A549 (cell line): ENCODE data around the gene SPCS3. TPM values are rescaled to one million over a fixed set of nuclear protein-coding genes. Genes with fewer than 3 reads are reported as not detected.

Source experiments
- ATAC-seq, 2 experiments: fragments of 200-7000 bp in 1 of 2; fragments of >200 bp in 1 of 2; cut with Nextera tagmentation in 1 of 2; cut with Tn5 transposase in 1 of 2; 3 replicates each; pipeline versions ENCODE4 v1.8.0 to v1.9.1; 2018 to 2020; ENCODE audit warnings: mild to moderate bottlenecking in 1 of 2, moderate library complexity in 1 of 2
- CTCF ChIA-PET: fragments of 300-600 bp; sonication (Branson Sonifier 250); formaldehyde crosslinking; extraction: SDS; loops from one replicate; lab custom pipeline; 2021; ENCODE audit warnings: antibody characterized with exemption, inconsistent platforms; lab: Yijun Ruan, JAX
- POLR2A ChIA-PET: fragments of 350-600 bp; formaldehyde crosslinking; extraction: SDS; loops from one replicate; lab custom pipeline; 2021; ENCODE audit warnings: antibody characterized with exemption, inconsistent platforms; lab: Yijun Ruan, JAX
- DNase-seq, 2 experiments: peaks; one replicate each; pipeline versions ENCODE4 v3.0.0 to v3.0.0-alpha.2; 2011 to 2016; ENCODE audit warnings: low read depth in 1 of 2, low spot score in 1 of 2
- FAIRE-seq: peaks from 2 replicates; lab custom pipeline; 2011; peaks lifted over from hg19 to GRCh38; lab: Jason Lieb, UNC
- H3K27ac ChIP-seq, 2 experiments: fragments of >200 bp; sonication (Bioruptor Twin); formaldehyde crosslinking; 3 replicates each; pipeline ENCODE4 v1.5.1; 2016 to 2017
- H3K4me1 ChIP-seq: fragments of >200 bp; sonication (Bioruptor Twin); formaldehyde crosslinking; 3 replicates; pipeline ENCODE4 v1.6.1; 2016
- H3K4me2 ChIP-seq: fragments of >200 bp; sonication (Bioruptor Twin); formaldehyde crosslinking; 3 replicates; pipeline ENCODE4 v1.6.1; 2016
- H3K4me3 ChIP-seq: fragments of >200 bp; sonication (Bioruptor Twin); formaldehyde crosslinking; 3 replicates; pipeline ENCODE4 v1.5.1; 2016
- H3K9me3 ChIP-seq: fragments of >200 bp; sonication (Bioruptor Twin); formaldehyde crosslinking; 3 replicates; pipeline ENCODE4 v1.6.1; 2016
- CBX2 ChIP-seq: fragments of 200-600 bp; sonication (generic); IDR thresholded peaks from 2 replicates; pipeline ENCODE4 v1.6.1; 2016; ENCODE audit warnings: low read depth, mild to moderate bottlenecking, borderline replicate concordance
- CBX8 ChIP-seq: fragments of 200-600 bp; sonication (generic); IDR thresholded peaks from 2 replicates; pipeline ENCODE4 v1.6.1; 2016
- CEBPB ChIP-seq, 2 experiments: fragments of >200 bp in 1 of 2; sonication (Bioruptor Twin) in 1 of 2; formaldehyde crosslinking in 1 of 2; IDR thresholded peaks; 2 replicates each; pipeline ENCODE4 v1.6.1; 2012 to 2016
- CHD4 ChIP-seq: fragments of 200-600 bp; sonication (generic); IDR thresholded peaks from 2 replicates; pipeline ENCODE4 v1.6.1; 2016; ENCODE audit warnings: antibody characterized with exemption, mild to moderate bottlenecking, borderline replicate concordance
- EHF ChIP-seq: fragments of 250-450 bp; sonication (Bioruptor Pico); IDR thresholded peaks from 2 replicates; pipeline ENCODE4 v1.5.0; 2020; ENCODE audit warnings: mild to moderate bottlenecking
- EP300 ChIP-seq, 2 experiments: fragments of >200 bp; sonication (Bioruptor Twin); formaldehyde crosslinking; IDR thresholded peaks; 2 replicates in 1 of 2; 3 replicates in 1 of 2; pipeline ENCODE4 v1.6.1; 2016 to 2017
- ESRRA ChIP-seq: fragments of 150-350 bp; IDR thresholded peaks from 2 replicates; pipeline ENCODE4 v1.6.1; 2014; ENCODE audit warnings: mild to moderate bottlenecking, low read length, borderline replicate concordance
- FOSL2 ChIP-seq, 2 experiments: fragments of 450-650 bp in 1 of 2; fragments of >200 bp in 1 of 2; sonication (Bioruptor Twin) in 1 of 2; formaldehyde crosslinking; IDR thresholded peaks; 2 replicates each; pipeline versions ENCODE4 v1.5.0 to v1.6.1; 2016 to 2020; ENCODE audit warnings: mild to moderate bottlenecking in 1 of 2, moderate library complexity in 1 of 2
- FOXS1 ChIP-seq: fragments of 250-450 bp; sonication (Bioruptor Pico); IDR thresholded peaks from 2 replicates; pipeline ENCODE4 v1.5.0; 2020; ENCODE audit warnings: mild to moderate bottlenecking, moderate library complexity
- GATA3 ChIP-seq: IDR thresholded peaks from 2 replicates; pipeline ENCODE4 v1.6.1; 2012; ENCODE audit warnings: borderline replicate concordance
- HOXB13 ChIP-seq: fragments of 250-450 bp; sonication (Bioruptor Pico); IDR thresholded peaks from 2 replicates; pipeline ENCODE4 v1.5.0; 2020; ENCODE audit warnings: low read depth, mild to moderate bottlenecking, moderate library complexity
- HOXB5 ChIP-seq: fragments of 250-450 bp; sonication (Bioruptor Pico); IDR thresholded peaks from 2 replicates; pipeline ENCODE4 v1.5.0; 2020; ENCODE audit warnings: mild to moderate bottlenecking, moderate library complexity
- JUN ChIP-seq, 2 experiments: fragments of >200 bp; sonication (Bioruptor Twin); formaldehyde crosslinking; IDR thresholded peaks; 2 replicates in 1 of 2; 3 replicates in 1 of 2; pipeline ENCODE4 v1.6.1; 2016 to 2017
- JUNB ChIP-seq: fragments of >200 bp; sonication (Bioruptor Twin); formaldehyde crosslinking; IDR thresholded peaks from 2 replicates; pipeline ENCODE4 v1.6.1; 2016
- KDM1A ChIP-seq: fragments of 200-600 bp; sonication (generic); IDR thresholded peaks from 2 replicates; pipeline ENCODE4 v1.6.1; 2016; ENCODE audit warnings: low read depth, mild to moderate bottlenecking
- KDM5A ChIP-seq: fragments of 200-600 bp; sonication (generic); IDR thresholded peaks from 2 replicates; pipeline ENCODE4 v1.6.1; 2016; ENCODE audit warnings: antibody characterized with exemption, mild to moderate bottlenecking
- MYC ChIP-seq: IDR thresholded peaks from 2 replicates; pipeline ENCODE4 v1.6.1; 2012; ENCODE audit warnings: mild to moderate bottlenecking, inconsistent platforms, low read length, improper control_type of control experiment, borderline replicate concordance
- NFE2L2 ChIP-seq: fragments of 150-350 bp; conservative IDR thresholded peaks from 2 replicates; pipeline ENCODE4 v1.6.1; 2014; ENCODE audit warnings: low read length
- PHF8 ChIP-seq: fragments of 200-600 bp; sonication (generic); IDR thresholded peaks from 2 replicates; pipeline ENCODE4 v1.6.1; 2016; ENCODE audit warnings: low read depth, mild to moderate bottlenecking, antibody characterized with exemption, moderate library complexity, borderline replicate concordance
- POLR2AphosphoS2 ChIP-seq: conservative IDR thresholded peaks from 2 replicates; pipeline ENCODE4 v1.6.1; 2012; ENCODE audit warnings: low read length, improper control_type of control experiment, inconsistent platforms
- RAD21 ChIP-seq, 2 experiments: fragments of >200 bp in 1 of 2; sonication (Bioruptor Twin) in 1 of 2; formaldehyde crosslinking in 1 of 2; IDR thresholded peaks in 1 of 2; conservative IDR thresholded peaks in 1 of 2; 2 replicates in 1 of 2; 3 replicates in 1 of 2; pipeline ENCODE4 v1.6.1; 2012 to 2018; ENCODE audit warnings: inconsistent platforms in 1 of 2
- RCOR1 ChIP-seq: fragments of 150-350 bp; IDR thresholded peaks from 2 replicates; pipeline ENCODE4 v1.6.1; 2014; ENCODE audit warnings: antibody characterized with exemption, low read length, low read depth
- RFX5 ChIP-seq: fragments of 450-650 bp; IDR thresholded peaks from 2 replicates; pipeline ENCODE4 v1.7.1; 2014; ENCODE audit warnings: antibody characterized with exemption, mild to moderate bottlenecking, moderate library complexity
- SMC3 ChIP-seq: fragments of >200 bp; sonication (Bioruptor Twin); formaldehyde crosslinking; IDR thresholded peaks from 3 replicates; pipeline ENCODE4 v1.6.1; 2018; ENCODE audit warnings: inconsistent platforms
- SREBF2 ChIP-seq: fragments of 450-650 bp; IDR thresholded peaks from 2 replicates; pipeline ENCODE4 v1.6.1; 2014; ENCODE audit warnings: mild to moderate bottlenecking, moderate library complexity
- TFCP2L1 ChIP-seq: fragments of 250-450 bp; sonication (Bioruptor Pico); IDR thresholded peaks from 2 replicates; pipeline ENCODE4 v1.5.0; 2021; ENCODE audit warnings: mild to moderate bottlenecking
- ZFP36 ChIP-seq: fragments of 450-650 bp; IDR thresholded peaks from 2 replicates; pipeline ENCODE4 v1.6.1; 2014; ENCODE audit warnings: borderline replicate concordance; ENCODE audit not compliant: partially characterized antibody
- ZSCAN20 ChIP-seq: fragments of 250-450 bp; sonication (Bioruptor Pico); IDR thresholded peaks from 2 replicates; pipeline ENCODE4 v1.8.0; 2022; ENCODE audit warnings: mild to moderate bottlenecking, moderate library complexity
- WGBS: methylation state at CpG from one replicate; pipeline ENCODE4 v1.1.6; 2017; ENCODE audit errors: missing lambda C conversion rate; 5-methylcytosine and 5-hydroxymethylcytosine counted together
- polyA plus RNA-seq, 4 experiments: library from polyadenylated mRNA; depleted of rRNA in 3 of 4; stranded (reverse); fragments of >200 nt; fragmentation: RNase III in 1 of 4; extraction: RNeasy Plus Mini Kit Qiagen cat#74134 plus additional on column Dnase treatment in 1 of 4; gene quantifications; 2 replicates in 3 of 4; 3 replicates in 1 of 4; pipeline ENCODE4 v1.2.3, GENCODE V29; 2011 to 2017
- TF ChIP-seq, protein P1 (sequence below): IDR thresholded peaks from 2 replicates; pipeline ENCODE4 v1.6.1; 2012; ENCODE audit warnings: low read depth, borderline replicate concordance
- TF ChIP-seq, protein P2 (sequence below): fragments of 150-350 bp; IDR thresholded peaks from 2 replicates; pipeline ENCODE4 v1.6.1; 2014; ENCODE audit warnings: low read depth, mild to moderate bottlenecking, low read length
- TF ChIP-seq, protein P3 (sequence below): fragments of 200-600 bp; sonication (generic); IDR thresholded peaks from 2 replicates; pipeline ENCODE4 v1.6.1; 2016; ENCODE audit warnings: antibody characterized with exemption, mild to moderate bottlenecking, moderate library complexity
- TF ChIP-seq, protein P4 (sequence below): IDR thresholded peaks from 2 replicates; pipeline ENCODE4 v1.6.1; 2012
- TF ChIP-seq, protein P5 (sequence below): IDR thresholded peaks from 2 replicates; pipeline ENCODE4 v1.6.1; 2012

SPCS3 gene
- polyA plus RNA-seq, 2 of the 4 experiments (the other 2 are of a cell fraction) = 33.2 to 44.5 TPM

DNA sequence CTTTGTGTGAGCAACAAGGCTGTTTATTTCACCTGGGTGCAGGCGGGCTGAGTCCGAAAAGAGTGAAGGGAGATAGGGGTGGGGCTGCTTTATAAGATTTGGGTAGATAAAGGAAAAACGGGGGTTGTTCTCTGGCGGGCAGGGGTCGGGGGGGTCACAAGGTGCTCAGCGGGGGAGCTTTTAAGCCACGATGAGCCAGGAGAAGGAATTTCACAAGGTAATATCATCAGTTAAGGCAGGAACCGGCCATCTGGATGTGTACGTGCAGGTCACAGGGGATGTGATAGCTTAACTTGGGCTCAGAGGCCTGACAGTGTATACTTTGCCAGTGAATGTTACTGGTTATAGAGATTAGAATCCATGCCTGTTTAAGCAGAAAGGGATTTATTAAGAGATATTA is 19.7 kb upstream of the SPCS3 start:
- no peak overlapping the region for H3K4me3 ChIP-seq
- CTCF ChIA-PET = interaction anchor here (1.0 kb wide), 1 partner anchor 176 kb away, joined by 3 read pairs; no protein-coding TSS in a partner anchor
- no peaks in the 10 kb centered on the region for H3K9me3 ChIP-seq
- no peak overlapping the region for H3K27ac ChIP-seq
- ATAC-seq = no peak
- TF ChIP-seq, protein P1, sequence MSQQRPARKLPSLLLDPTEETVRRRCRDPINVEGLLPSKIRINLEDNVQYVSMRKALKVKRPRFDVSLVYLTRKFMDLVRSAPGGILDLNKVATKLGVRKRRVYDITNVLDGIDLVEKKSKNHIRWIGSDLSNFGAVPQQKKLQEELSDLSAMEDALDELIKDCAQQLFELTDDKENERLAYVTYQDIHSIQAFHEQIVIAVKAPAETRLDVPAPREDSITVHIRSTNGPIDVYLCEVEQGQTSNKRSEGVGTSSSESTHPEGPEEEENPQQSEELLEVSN = no peak
- TF ChIP-seq FOSL2 (IDR thresholded peaks at IDR 0.05) (no peak), FOSL2 (CRISPR knock-in tag; IDR thresholded peaks at IDR 0.05) (no peak), MYC (no peak), CBX2 (no peak), SMC3 (no peak), CHD4 (no peak), RAD21 (conservative IDR thresholded peaks at IDR 0.05 in 1 of 2, IDR thresholded peaks at IDR 0.05 in 1 of 2) (no peak), TFCP2L1 (CRISPR knock-in tag) (no peak), ESRRA (no peak), POLR2AphosphoS2 (no peak), HOXB13 (CRISPR knock-in tag) (no peak), ZFP36 (no peak), KDM5A (no peak), NFE2L2 (no peak), GATA3 (no peak), JUN (IDR thresholded peaks at IDR 0.05) (no peak), JUNB (no peak), CBX8 (no peak)
- TF ChIP-seq, protein P2, sequence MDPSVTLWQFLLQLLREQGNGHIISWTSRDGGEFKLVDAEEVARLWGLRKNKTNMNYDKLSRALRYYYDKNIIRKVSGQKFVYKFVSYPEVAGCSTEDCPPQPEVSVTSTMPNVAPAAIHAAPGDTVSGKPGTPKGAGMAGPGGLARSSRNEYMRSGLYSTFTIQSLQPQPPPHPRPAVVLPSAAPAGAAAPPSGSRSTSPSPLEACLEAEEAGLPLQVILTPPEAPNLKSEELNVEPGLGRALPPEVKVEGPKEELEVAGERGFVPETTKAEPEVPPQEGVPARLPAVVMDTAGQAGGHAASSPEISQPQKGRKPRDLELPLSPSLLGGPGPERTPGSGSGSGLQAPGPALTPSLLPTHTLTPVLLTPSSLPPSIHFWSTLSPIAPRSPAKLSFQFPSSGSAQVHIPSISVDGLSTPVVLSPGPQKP = no peak
- TF ChIP-seq, protein P3, sequence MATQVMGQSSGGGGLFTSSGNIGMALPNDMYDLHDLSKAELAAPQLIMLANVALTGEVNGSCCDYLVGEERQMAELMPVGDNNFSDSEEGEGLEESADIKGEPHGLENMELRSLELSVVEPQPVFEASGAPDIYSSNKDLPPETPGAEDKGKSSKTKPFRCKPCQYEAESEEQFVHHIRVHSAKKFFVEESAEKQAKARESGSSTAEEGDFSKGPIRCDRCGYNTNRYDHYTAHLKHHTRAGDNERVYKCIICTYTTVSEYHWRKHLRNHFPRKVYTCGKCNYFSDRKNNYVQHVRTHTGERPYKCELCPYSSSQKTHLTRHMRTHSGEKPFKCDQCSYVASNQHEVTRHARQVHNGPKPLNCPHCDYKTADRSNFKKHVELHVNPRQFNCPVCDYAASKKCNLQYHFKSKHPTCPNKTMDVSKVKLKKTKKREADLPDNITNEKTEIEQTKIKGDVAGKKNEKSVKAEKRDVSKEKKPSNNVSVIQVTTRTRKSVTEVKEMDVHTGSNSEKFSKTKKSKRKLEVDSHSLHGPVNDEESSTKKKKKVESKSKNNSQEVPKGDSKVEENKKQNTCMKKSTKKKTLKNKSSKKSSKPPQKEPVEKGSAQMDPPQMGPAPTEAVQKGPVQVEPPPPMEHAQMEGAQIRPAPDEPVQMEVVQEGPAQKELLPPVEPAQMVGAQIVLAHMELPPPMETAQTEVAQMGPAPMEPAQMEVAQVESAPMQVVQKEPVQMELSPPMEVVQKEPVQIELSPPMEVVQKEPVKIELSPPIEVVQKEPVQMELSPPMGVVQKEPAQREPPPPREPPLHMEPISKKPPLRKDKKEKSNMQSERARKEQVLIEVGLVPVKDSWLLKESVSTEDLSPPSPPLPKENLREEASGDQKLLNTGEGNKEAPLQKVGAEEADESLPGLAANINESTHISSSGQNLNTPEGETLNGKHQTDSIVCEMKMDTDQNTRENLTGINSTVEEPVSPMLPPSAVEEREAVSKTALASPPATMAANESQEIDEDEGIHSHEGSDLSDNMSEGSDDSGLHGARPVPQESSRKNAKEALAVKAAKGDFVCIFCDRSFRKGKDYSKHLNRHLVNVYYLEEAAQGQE = no peak
- POLR2A ChIA-PET = no interaction called here
- DNase-seq = no peak
- WGBS = 85% methylated on average over 9 of the region's 9 CpGs
- H3K4me1 ChIP-seq = peaks cover 15% of the 10 kb centered on the region
- FAIRE-seq = no peak
- no peak overlapping the region for H3K4me2 ChIP-seq

DNA sequence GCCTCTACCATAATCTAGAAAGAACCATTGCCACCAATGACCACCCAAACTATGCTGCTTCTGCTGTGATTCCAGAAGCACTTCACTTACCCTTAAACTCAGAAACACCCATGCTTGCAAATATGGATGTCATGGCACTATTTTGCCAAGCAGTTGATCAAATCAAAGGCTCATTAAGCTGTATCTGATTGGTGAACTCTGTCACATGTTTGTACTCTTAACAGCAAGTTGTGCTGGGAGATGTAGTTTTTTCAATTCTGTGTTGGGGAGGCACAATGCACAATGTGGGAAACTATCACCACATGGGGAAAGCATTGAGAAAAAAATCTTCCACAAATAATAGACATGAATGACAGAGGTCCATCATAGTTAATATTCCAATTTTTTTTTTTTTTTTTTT is 19.2 kb upstream of the SPCS3 start:
- Histone ChIP-seq H3K4me3 (no peak overlapping the region), H3K4me1 (peaks cover 15% of the 10 kb centered on the region), H3K27ac (no peak overlapping the region), H3K9me3 (no peaks in the 10 kb centered on the region)
- TF ChIP-seq RCOR1 = no peak
- TF ChIP-seq JUNB = no peak
- TF ChIP-seq HOXB13 (CRISPR knock-in tag) = no peak
- TF ChIP-seq FOXS1 (CRISPR knock-in tag) = no peak
- no peak for TF ChIP-seq CEBPB (IDR thresholded peaks at IDR 0.05)
- TF ChIP-seq, protein P1 = no peak
- no peak for TF ChIP-seq HOXB5 (CRISPR knock-in tag)
- no peak for TF ChIP-seq SMC3
- TF ChIP-seq KDM1A = no peak
- TF ChIP-seq, protein P4, sequence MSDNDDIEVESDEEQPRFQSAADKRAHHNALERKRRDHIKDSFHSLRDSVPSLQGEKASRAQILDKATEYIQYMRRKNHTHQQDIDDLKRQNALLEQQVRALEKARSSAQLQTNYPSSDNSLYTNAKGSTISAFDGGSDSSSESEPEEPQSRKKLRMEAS = no peak
- TF ChIP-seq SREBF2 = no peak
- TF ChIP-seq ZSCAN20 (CRISPR knock-in tag) = no peak
- TF ChIP-seq EP300 (IDR thresholded peaks at IDR 0.05) = no peak
- TF ChIP-seq, protein P5, sequence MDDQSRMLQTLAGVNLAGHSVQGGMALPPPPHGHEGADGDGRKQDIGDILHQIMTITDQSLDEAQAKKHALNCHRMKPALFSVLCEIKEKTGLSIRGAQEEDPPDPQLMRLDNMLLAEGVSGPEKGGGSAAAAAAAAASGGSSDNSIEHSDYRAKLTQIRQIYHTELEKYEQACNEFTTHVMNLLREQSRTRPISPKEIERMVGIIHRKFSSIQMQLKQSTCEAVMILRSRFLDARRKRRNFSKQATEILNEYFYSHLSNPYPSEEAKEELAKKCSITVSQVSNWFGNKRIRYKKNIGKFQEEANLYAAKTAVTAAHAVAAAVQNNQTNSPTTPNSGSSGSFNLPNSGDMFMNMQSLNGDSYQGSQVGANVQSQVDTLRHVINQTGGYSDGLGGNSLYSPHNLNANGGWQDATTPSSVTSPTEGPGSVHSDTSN = no peak
- no peak for TF ChIP-seq PHF8
- no peak for TF ChIP-seq EHF (CRISPR knock-in tag)
- TF ChIP-seq KDM5A = no peak
- TF ChIP-seq RFX5 = no peak
- TF ChIP-seq, all 56 proteins: peak for 0
- ChIA-PET CTCF (interaction anchor here (1.0 kb wide), 1 partner anchor 176 kb away, joined by 3 read pairs; no protein-coding TSS in a partner anchor), POLR2A (no interaction called here)
- ATAC-seq = no peak
- DNase-seq = no peak
- H3K4me2 ChIP-seq = no peak overlapping the region
- FAIRE-seq = no peak
